Pons (tissue), 1 donor: ENCODE data around the gene DHPS.
"Not testable (repeated sequence)": the region's sequence is repeated elsewhere in the genome, so short reads cannot be mapped to it uniquely, and the experiment has no call there.

Source experiments
- DNase-seq: peaks from one replicate; pipeline ENCODE4 v3.0.0-alpha.2; 2016; ENCODE audit warnings: low spot score

Gene DHPS

DNA sequence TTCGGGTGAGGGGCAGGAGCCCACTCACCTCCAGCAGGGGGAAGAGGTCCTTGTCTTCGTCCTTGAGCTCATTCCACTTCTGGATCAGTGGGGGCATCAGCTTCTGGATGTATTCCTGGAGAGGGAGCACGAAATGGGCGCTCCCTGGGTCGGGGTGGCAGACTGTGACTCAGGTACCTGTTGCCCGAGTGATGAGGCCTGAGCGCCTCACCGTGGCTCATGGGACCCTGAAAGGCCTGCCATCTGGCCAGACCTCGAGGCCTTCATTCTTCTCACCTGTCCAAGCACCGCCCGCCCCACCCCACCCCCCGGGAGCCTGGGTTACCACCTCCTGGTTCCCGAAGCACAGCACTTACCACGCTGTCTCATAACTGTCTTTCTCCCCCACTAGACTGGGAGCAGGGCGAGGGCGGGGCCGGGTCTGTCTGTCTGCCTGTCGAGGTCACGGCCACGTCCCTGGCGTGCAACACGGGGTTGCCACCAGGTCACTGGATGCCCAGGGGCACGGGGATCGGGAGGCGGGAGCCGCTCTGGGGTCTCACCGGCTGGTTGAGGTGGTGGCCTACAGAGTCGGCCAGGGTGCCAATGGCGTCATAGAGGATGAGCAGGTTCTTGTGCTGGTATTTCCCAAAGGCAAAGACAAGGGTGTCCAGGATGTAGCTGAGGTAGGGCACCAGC, 24.1 kb upstream of the DHPS start:
- DNase-seq, result no peak

DNA sequence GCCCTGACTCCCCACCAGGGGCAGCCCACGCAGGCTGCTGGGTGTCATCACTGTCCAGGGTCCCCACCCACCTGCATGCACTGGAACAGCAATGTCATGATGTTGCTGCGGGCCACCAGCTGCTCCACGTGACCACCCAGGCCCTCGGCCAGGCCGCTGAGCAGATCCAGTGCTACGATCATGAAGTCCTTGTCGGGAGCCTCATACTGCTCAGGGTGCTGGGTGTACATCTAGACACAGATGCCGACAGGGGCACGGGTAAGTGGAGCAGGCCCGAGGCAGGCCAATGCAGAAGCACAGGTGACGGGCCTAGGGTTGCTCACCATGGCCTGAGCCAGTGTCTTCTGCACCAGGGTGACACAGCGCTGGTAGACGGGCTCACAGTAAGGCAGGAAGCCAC, 23.5 kb upstream of the DHPS start:
- DNase-seq, result no peak

DNA sequence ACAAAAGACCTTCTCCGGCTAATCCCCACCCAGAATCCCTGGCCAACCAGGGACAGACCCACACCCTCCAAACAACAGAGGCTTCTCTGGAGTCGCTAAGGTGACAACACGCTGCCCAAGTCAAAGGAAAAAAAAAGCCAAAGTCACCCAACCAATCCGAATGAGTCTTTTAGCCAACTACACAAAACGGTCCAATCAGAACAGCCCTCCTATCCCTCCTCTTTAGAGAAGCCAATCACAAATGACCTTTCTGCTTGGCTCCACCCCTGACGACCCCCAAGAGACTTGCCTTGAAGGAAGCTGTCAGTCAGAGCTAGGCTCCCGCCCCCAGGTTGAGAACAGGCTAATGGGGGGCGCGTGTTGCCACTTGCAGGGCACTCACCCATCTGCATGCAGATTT, 21.4 kb upstream of the DHPS start:
- DNase-seq, result no peak

GRCh38 chr19:12701596-12702282, 20.1 kb upstream of the DHPS start:
- DNase-seq, result no peak

GRCh38 chr19:12698138-12698537, 16.5 kb upstream of the DHPS start:
- DNase-seq, result no peak

- DNase-seq, result not testable (repeated sequence)
Measured at GRCh38 chr19:12697425-12697824, 15.7 kb upstream of the DHPS start.

DNA sequence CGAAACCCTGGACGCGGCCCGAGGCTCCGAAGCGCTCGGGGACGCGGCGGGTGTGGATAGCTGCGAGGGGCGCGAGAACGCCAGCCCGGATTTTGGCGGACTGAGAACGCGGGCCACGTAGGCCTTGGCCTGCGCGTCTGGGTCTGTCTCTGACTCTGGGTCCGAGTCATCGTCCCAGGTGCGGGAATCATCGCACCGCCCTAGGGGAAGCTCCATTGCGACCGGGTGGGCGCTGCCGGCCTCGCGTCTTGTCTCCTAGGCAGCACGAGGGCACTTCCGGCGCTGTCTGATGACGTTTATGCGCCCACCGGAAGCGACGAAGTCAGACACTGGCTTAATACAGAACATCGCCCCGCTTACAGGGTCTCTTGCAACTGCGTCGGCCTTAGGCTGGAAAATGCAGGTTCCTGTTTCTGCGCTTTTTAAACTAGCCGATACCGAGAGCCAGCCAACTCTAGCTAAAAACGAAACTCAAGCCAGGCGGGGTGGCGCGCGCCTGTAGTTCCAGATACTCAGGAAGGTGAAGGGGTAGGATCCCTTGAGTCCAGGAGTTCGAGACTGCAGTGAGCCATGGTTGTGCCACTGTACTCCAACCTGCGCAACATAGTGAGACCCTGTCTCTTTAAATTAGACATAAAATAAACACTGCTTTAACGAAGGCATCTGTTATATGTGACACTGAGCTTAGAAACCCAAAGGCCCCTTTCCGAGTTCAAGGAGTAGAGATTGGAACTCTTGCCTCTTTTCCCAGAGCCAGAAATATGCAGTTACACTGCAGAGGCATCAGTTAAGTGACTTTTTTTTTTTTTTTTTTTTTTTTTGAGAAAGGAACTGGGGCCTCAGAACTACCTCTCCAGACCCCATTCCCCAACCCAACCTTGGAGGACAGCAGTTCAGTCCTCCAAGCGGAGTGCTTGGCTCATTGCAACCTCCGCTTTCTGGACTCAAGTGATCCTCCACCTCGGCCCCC, 15.0 kb upstream of the DHPS start, which contains the start of gene FBXW9:
FBXW9 (minus strand) TSS at position 266 of the 970 bp plus-strand sequence; CDS start at position 216, 50 bp downstream.
- DNase-seq, result peak; percentile 94

DNA sequence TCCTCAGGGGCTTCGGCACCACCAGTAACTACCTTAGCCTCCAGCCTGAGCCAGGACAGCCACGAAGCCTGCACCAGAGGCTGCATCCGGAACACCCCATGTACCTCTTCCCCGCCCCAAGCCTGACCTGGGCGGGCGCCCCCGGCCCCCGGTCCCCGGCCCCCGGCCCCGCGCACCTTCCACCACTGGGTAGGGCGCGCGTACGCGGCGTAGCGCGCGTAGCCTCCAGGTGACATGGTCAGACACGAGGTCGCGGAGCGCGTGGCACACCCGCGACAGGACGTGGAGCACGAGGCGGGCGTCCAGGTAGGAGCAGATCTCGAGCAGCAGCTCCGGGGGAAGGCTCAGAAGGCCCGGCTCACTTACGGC, 14.3 kb upstream of the DHPS start:
- no peak for DNase-seq

DNA sequence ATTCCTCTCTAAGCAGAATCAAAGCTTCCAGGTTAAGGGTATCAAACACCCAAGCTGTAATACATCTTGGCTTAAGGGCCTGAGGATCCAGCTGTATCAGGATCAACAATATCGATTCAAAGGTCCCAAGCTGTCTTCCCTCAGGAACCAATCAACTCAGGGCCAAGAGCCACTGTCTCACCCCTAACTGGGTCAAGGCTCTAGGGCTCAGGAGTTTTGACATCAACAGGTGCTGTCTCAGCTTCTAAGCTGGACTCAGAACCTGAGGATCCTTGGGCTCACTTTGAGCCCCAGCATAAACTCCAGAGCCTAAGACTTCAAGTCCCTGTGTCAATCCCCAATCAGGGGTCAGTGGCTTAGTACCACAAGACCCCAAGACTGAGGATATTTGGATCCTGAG, 13.8 kb upstream of the DHPS start:
- no peak for DNase-seq

GRCh38 chr19:12695096-12695495, 13.4 kb upstream of the DHPS start:
- DNase-seq, result no peak

DNA sequence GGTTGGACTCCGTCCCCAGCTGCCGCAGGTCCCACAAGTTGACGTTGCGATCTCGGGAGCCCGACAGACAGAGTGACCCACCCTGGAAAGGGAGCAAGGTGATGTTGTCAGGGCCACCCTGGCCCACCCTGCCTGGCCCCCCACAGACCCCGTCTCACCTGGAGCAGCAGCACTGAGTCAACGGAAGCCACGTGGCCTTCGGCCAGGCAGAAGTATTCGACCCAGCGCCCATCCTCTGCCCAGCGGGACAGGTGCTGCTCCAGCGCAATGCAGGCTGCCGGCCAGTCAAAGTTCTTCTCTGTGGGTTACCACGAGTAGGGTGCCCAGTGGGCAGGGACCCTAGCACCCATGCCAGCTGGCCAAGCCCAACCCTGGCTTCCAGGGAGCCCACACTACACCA, 13.0 kb upstream of the DHPS start:
- DNase-seq, result no peak

DNA sequence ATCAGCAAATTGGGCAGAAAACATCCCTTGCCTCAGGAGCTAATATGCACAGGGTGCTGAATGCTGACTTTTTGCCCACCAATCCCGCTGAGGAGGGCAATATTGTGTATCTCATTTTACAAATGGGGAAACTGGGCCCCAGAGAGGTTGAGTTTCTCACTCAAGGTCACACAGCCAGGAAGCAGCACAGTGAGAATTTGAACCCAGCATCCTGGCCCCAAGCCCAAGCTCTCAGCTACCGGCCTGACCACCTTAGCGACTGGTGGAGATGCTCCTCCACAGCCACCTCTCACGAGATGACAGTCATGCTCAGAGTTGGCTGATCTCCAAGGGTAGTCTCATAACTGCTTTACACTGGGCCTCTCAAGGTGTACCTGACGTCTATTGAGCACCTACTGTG, 11.3 kb upstream of the DHPS start:
- no peak for DNase-seq

GRCh38 chr19:12689581-12690216, 8.0 kb upstream of the DHPS start:
- DNase-seq, result no peak

- DNase-seq, result no peak
Measured at GRCh38 chr19:12689012-12689411, 7.3 kb upstream of the DHPS start.

- DNase-seq, result no peak
Measured at GRCh38 chr19:12687496-12688196, 6.0 kb upstream of the DHPS start, which contains the start of gene GNG14. GNG14 (plus strand) TSS chr19:12687998; CDS start chr19:12688049, 51 bp downstream.

- DNase-seq, result no peak
Measured at GRCh38 chr19:12685831-12686230, 4.2 kb upstream of the DHPS start.

GRCh38 chr19:12680034-12680433, 1.6 kb downstream of the DHPS start:
- DNase-seq, result no peak

DNA sequence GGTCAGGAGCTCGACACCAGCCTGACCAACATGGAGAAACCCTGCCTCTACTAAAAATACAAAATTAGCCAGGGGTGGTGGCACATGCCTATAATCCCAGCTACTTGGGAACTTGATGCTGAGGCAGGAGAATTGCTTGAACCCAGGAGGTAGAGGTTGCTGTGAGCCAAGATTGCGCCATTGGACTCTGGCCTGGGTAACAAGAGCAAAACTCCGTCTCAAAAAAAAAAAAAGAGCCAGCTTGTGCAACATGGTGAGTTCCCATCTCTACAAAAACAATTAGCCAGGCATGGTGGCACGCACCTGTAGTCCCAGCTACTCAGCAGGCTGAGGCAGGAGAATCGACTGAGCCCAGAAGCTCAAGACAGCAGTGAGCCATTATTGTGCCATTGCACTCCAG, 3.6 kb downstream of the DHPS start:
- not testable (repeated sequence) for DNase-seq

DNA sequence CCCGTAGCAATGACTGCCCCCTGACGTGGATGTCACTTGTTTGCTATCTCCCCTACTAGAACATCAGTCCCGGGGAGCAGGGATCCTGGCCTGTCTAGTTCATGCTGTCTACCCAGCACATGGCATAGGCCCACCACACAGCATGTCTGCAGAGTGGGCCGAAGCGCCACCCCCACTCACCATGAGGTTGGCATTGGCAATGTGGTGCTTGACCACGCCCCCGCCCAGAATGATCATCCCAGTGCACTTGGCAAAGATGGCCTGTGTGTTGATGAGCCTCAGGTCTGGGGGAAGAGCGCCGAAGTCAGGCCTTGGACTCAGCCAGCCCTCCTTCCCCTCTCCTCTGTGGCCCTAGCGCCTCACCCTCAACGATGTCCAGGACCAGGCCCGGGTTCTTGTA, 4.8 kb downstream of the DHPS start:
- DNase-seq, result no peak

DNA sequence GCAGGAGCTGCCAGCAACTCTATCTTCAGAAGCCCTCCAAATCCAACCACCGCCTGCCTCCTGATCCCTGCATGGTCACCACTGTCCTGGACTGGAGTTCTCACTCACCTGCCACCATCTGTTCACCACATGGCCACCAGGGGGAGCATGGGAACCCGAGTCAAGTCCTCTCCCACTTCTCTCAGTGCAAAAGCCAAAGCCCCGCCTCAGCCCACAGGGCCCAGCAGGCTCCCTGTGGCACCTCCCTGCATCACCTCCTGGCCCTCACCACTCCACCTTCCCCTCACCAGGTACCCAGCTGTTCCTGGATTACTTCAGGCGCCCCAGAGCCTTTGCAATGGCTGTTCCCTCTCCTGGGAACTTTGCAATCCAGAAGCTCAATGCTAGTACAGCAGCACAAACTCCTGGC, 5.3 kb downstream of the DHPS start:
- DNase-seq, result peak; percentile 64

GRCh38 chr19:12675940-12676339, 5.7 kb downstream of the DHPS start:
- DNase-seq, result no peak
